Hematopoietic multipotent progenitor cell (in vitro differentiated cells): ENCODE results near the gene CXXC1. TPM values are rescaled to one million over a fixed set of nuclear protein-coding genes. Genes with fewer than 3 reads are reported as not detected.
"Not testable (repeated sequence)": the region's sequence is repeated elsewhere in the genome, so short reads cannot be mapped to it uniquely, and the experiment has no call there.

Experiments used
- DNase-seq, 3 donors: peaks; one replicate each; pipeline ENCODE4 v3.0.0-alpha.2; 2011 to 2015; ENCODE audit warnings: low read depth in 2 of 3, low spot score in 2 of 3
- total RNA-seq: library from RNA; depleted of rRNA; stranded (reverse); fragments of >200 nt; gene quantifications from one replicate; pipeline ENCODE4 v1.2.3, GENCODE V29; 2012

The CXXC1 gene
- total RNA-seq, 1 donor, result 86.4 TPM

DNA sequence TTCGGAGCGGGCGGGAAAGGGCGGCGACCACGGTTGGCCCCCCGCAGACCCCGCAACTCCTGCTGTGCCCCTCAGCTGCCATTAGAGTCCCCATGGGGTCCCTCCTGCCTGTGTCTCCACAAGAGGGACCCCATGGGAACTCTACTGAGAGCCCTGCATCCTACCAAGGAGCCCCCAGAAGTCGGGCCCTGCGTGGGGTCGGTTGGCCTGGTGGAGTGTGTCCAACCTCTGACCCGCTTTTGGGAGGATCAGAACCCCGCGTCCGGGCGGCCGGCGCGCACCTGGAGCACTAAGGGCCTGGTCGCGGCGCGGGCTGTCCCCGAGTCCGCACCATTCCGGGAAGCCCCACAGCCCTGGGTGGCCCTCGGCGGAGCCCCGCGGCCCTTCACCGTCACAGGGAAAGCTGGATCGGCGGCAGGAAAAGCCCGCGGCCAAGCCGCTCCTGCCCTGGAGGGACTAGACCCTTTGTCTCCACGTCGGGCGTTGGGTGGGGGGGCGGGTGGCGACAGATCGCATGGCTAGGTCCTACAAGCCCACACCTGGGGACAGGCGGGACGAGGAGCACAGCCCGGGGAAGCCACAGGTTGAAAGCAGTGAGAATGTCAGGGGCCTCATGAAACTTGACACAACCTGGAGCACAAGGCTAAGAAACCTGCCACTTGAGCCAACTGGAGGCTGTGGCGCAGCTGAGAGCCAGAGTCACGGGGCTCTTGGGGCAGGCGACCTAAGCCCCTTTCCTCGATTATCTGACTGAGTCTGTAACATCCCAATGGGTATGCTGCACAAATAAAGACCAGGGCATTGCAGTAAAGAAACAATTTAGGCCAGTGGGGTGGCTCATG, 11.2 kb upstream of the CXXC1 start:
- no peak for DNase-seq

DNA sequence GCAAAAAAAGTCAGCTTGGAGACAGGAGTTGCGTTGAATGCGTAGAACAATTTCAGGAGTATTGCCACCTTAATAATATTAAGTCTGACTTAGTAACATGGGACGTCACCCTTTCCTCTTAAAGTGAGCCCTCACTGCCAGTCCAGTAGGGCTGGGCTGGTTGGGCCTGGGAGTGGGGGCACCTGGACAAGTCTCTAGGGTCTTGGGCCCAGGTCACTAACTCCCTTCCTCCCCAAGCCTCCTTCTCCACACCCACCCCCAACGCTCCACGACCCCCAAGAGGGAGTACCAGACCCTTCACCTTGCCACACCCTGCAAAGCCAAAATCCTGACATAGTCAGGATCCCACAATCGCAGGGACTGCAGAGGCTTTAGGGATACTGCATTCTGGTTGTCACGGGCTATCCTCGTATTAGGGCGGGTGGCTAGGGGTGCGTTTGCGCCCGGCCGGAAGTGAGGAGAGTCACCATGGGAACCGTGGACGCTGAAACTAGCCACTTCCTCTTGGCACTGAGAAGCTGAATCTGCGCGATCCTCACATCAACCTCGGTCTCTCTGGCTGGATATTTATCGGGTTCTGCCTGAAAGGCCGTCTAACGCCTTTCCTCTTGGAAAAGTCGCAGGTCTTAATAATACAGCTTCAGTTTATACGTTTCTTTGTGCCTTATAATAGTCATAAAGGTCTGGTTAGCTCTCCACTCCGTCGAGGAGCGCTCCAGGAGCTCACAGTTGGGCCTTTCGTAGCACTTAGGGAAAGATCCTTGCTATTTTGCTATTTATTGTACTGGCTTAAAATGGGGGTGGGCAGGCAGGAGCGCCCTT, 10.3 kb upstream of the CXXC1 start:
- peak in 2 of 3 donors; percentile 75 to 88 for DNase-seq

DNA sequence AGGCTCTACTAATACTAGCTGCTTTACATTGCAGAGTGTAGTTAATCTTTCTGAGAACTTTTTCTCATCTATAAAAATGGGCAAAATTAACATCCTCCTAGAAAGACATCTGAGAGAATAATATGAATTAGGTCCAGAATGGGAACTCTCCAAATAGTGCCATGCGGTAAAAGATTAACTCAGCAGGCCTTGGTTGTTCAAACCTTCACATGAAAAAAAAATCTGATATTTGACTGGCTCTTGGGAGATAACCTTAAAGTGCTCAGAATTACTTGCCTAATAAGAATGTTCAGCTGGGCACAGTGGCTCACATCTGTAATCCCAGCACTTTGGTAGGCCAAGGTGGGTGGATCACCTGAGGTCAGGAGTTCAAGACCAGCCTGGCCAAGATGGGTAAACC, 5.5 kb upstream of the CXXC1 start:
- no peak for DNase-seq

DNA sequence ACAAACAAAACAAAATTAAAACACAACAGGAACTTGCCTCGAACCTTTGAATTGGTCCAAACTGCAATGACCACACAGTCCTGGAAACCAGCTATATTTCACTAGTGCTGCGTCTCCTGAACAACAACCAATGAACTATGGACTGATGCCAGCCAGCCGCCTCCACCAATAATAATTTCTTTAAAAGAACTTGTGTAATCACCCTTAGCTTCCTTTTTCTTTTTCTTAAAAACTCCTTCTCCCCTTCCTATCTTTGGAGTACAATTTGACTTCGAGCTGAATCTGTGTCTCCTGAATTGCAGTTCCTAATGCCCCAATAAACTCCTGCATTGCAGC, 1.6 kb upstream of the CXXC1 start:
- no peak for DNase-seq

DNA sequence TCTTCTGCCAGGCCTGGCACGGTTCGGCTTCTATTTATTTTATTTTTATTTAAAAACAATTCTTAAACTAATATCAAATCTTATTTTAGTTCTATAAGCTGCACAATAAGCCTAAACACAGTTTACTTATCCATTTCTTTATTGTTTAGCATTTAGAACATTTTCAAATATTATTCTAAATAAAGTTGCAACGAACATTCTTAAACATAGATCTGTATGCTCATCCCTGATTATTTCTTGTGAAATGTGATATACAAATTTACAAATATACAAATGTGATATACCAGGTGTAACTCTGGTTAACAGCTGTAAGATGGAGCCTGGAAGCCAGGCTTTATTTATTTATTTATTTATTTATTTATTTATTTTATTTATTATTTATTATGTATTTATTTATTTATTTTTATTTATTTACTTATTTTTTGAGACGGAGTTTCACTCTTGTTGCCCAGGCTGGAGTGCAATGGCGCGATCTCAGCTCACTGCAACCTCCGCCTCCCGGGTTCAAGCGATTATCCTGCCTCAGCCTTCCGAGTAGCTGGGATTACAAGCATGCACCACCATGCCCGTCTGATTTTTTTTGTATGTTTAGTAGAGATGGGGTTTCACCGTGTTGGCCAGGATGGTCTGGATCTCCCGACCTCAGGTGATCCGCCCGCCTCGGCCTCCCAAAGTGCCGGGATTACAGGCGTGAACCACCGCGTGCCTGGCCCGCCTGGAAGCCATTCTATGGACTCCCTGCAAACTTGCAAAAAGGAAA, 1.0 kb upstream of the CXXC1 start:
- DNase-seq, result not testable (repeated sequence)

DNA sequence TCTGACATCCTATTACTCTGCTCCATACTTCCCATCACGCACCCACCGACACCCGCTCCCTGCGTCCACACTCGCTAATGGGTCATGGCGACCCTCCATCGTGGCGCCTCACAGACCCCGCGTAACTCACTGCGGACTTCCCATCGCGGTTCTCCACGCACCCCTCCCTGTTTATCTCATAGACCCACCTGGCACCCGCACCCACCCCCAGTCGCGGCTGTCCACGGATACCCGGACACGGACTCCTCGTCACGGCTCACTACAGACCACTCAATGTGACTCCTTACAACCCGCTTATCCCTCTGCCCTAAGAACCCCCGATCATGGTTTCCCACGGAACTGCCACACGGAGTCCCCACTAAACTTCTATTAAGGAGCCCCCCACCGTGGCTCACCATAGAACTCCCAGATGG, 458 bp downstream of the CXXC1 start:
- DNase-seq, result no peak

DNA sequence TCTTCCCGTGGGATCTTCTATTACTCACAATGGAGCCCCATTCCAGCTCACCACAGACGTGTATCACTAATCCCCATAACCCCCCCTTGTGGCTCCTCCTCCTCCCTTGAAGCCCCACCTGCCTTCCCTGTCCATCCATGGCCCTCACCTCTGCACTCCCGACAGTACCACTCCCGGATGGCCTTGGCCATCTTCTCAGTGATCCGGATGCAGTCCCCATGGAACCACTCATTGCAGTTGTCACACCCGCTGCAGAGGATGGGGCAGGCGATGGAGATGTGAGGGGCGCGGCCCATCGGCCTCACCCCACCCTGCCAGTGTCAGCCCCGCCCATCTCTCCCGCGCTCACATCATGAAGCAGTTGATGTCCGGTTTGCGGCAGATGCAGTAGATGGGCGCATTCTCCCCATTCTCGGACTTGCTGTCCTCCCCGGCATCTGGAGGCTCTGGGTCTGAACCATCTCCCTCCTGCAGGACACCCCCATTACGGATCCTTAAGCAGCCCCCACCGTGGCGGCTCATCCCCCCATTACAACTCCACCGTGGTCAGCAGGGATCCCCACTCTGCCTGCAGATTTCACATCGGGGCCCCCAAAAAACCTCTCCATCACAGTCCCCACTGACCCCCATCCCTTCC, 983 bp downstream of the CXXC1 start:
- no peak for DNase-seq

DNA sequence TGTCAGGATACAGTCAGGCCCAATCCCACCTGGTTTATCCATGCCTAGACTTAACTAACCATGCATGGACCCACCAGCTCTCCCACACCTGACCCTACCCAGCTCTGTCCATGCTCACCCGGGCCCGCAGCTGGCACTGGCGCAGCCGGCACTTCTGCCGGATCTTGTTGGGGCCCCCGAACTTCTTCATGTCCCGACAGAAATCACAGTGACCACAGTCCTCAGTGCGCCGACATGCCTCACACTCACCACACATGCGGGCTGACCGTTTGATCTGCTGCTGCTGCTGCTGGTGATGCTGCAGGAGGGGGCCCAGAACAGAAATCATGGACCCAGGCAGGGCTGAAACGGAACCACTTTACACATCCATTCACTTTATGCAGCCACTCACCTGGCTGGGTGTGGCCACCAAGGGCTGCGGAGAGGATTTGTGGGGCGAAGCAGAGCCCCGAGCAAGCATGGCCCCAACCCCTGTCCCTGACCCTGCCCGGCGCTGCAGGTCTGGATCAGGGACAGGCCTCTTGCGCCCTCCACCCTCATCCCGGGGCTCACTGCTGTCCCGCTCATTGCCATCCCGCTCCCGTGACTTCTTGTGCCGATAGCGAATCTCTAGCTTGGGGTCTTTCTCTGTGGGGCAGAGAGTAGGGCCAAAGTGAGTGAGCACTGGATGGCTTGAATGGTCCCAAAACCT, 1.7 kb downstream of the CXXC1 start:
- DNase-seq, result no peak

DNA sequence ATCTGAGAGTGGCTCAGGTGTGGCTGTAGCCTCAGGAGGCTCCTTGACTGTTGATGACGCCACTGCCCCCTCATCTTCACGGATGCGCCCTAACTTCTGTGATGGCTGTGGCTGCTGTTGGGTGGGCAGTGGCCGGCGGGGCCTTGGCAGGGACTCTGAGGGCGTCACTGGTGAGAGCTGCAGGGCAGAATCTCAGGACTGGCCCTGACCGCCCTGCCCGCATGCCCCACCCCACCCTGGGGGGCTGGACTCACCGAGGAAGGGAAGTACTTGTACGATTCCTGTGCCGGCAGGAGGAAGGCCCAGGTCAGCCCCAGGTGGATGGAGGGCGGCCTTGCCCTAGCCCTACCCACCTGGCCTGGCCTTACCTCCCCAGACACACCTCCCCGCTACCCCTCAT, 2.4 kb downstream of the CXXC1 start:
- DNase-seq, result no peak

DNA sequence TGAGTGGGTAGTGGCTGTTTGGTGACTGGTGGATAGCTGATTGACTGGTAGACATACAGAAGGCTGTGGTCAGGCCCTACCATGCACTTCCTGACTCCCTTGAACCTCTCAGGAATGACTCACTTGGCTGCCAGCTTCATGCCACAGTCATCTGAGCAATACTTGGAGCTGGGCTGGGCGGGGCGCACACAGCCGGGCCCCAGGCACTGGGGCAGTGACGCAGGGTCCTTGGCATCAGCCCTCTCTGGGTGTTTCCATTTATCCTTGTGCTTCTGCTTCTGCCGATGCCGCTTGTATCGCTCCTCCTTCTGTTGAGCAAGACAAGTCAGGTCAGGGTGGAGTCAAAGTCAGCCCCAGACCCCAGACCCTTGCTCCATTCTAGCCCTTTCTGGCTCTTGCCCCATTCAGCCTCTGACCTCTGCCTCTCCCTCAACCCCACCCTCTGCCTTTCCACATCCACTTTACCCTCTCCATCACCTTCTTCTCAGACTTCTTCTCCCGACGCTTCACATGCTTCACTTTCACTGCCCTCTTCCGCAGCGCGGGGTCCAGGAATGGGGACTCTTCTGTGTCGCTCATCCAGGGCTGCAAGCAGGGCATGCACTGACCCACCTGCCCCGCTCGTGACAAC, 3.1 kb downstream of the CXXC1 start:
- no peak for DNase-seq

DNA sequence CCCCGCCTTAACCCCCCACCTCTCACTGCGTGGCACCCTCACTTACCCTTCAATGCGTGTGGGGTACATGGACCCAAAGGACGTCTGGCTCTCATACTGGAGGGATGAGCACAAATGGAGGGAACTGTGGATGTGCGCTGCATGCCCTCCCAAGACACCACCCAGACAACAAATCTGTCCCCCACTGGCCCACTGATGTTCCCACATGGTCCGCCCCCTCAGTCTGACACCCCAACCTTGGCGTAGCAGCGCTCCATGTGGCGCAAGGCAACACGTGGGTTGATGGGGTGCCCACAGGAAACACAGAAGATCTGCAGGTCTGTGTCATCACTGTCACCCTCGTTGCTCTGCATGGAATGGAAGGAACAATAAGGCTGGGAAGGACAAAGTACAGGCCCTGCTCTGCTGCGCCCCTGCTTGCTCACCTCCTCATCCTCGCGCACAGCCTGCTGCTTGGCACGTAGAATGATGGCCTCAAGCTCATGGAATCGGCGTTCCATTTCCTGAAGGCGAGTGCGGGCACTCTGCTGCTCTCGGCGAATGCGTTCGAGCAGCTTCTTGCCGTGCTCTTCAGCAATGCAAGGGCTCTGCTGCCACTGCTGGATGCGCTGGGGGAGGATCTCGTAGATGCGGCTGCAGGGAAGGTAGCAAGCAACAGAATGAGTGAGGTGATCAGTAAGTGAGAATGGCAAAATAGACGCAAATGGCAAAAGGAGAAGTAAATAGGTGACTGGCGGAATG, 3.9 kb downstream of the CXXC1 start:
- no peak for DNase-seq

DNA sequence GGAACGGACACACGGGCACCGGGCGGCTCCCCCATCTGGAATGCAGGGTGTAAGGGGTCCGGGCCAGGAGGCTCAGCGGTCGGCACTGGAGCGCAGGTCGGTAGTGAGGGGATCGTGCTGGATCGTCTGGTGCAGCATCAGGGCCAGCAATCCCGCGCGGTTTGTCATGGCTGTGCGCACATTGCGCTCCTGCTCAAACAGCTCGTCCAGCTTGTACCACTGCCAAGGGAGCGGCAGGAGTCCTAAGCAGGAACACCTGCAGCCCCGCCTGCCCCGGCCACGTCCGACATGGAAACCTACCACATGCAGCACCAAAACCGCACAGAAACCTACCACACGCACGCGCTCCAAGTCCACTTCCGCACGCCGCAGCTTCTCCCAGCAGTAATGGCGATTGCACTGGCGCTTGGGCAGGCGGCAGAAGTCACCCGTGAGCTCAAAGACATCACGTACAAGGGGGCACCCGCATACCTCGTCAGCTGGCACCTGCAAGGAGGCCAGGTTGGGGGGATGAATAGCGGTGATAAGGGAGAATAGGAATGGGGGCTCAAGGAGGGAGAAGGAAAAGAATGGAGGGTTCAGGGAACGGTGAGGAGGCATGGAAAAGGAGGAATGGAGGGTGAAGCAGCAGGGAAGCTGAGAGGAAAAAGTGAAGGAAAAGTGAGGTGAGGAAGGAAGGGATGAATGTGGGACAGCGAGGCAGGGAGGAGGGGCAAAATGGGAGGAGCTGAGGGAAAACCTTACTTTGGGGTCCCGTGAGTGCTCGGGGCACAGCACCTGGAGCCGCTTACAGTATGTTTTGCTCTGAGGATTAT, 4.8 kb downstream of the CXXC1 start:
- DNase-seq, result no peak

DNA sequence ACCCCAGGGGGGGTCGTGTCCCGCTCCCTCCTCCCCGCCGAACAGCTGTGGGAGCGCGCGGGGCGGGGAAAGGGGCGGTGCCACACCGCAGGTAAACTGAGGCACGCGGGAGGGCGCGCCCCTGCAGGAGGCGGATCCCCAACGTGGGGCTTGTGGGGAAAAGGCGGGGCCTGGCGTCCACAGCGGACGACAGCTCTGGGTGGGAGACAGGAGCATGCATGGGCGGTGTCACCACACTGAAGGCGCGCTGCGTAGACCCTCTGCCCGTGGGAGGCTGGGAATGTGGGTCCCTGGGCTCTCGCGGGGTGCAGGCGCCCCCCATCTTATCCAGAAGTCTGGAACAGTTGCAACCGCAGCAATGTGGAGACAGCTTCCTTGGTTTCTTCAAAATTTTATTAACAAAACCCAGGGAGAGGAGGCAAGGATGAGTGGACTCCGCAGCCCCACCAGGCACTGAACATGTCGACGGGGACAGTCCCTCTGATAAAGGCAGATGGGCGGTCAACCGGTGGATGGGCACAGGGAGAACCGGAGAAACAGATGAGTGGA, 5.4 kb downstream of the CXXC1 start:
- no peak for DNase-seq

DNA sequence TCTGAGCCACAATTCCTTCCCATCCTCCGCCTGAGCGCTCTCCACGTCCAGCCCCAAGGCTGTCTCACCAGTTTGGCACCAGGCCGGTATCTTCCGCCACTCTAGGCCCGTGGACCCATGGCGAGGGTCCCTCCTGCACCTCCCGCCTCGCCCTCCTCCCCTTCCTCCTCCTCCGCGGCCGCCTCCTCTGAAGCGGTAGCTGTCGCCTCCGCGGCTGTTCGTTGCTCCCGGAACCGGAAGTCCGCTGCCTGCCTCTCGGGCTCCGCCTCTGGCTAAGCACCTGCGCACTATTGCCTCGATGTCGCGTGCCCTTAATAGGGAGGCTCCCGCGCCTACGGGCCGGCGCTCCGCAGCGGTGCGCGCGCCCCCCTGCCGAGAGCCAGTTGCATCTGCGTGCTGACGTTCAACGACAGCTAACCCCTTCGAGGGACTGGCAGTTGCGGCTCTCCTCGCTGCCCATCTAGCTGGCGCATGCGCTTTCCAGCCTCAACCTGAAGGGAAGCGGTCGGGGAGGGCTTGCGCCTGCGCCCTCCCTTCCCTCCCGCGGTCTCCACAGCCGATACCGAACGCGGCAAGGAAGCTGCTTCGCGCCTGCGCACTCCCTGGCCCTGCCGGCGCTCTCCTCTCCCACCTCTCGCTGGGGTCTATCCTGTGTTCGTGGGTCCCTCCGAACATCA, 6.1 kb downstream of the CXXC1 start, which contains the start of gene MBD1:
Gene MBD1 (minus strand): TSS at position 229 of the 677 bp plus-strand sequence. CDS start 1,531 bp downstream, outside the sequence.
- DNase-seq, result peak; percentile 98 to 99 (median 99)

DNA sequence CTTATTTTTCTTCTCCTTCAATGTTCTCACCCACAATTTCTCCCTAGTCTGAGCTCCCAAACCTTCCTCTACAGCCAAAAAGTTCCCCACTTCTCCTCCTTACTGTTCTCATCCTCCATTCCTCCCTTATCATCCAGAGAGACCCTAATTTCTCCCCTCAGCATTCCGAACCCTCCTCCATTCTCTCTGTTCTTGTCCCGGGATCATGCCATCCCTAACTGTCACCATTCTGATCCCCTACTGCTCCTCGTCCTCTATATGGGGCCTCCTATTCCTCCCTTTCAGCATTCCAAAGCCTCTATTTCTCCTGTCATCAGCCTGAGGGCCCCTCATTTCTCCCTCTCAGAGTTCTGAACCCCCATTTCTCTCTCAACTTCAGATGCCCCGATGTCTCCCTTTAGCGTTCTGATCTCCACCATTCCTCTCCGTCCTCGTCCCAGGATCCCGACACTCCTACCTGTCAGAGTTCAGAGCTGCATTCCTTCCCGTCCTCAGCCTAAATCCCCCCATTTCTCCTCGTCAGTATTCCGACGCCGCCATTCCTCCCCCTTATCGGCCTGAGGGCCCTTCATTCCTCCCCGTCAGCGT, 6.7 kb downstream of the CXXC1 start:
- no peak for DNase-seq

DNA sequence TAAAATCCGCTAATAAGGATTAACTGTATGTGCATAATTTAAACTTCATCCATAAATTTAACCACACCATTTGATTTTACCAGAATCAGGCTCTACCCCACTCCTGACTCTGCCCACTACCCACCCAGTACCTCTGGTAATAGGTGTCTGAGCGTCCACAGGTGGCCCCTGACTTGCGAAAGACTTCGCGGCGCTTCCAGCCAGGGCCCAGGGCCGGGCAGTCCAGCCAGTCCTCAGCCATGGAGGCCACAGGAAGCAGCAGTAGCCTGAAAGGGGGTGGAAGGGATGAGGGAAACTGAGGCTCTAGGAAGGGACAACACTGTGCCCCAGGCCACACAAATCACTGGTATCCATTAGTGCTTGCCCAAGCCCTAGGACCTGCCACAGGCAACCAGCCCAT, 7.7 kb downstream of the CXXC1 start:
- no peak for DNase-seq

DNA sequence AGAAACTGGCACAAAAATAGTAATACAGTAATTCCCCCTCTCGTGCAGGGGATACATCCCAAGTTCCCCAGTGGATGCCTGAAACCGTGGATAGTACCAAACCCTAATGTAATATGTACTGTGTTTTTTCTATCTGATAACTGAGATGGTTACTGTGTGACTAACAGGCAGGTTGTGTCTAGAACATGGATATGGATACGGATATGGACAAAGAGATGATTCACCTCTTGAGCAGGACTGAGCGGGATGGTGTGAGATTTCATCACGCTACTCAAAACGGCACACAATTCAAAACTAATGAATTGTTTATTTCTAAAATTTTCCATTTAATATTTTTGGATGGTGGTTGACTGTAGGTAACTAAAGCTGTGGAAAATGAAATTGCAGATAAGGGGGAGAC, 9.6 kb downstream of the CXXC1 start:
- DNase-seq, result no peak
